Measurements from ENCODE around the gene PKP1.

DNA sequence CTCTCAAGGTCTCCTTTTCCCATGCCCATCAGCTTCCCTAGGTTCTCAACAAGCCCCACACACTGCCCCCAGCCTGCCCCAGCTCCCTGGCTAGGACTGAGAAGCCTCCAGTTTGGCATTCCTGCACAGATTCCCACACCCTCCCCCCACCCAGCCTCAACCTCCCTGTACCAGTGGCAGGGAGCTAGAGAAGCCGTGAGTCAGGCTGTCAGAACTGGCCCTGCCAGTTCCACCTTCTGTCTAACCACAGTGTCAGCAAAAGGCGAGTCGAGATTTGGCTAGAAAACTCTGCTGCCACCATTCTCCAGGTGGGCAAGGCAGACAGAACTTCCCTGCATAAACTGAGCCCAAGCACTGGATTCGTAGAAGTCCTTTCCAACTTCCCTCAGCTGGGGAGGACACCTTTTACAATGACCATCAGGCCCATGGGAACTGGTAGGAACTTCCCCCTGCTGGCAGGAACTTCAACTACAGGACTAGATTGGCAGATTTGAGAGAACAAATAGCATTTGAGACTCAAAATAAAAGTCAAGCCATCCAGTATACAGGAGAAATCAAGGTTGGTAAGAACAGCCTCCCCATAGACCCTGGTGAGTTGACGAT lies 63.1 kb downstream of the PKP1 start:
- no peak for TF ChIP-seq POLR2A (IDR thresholded peaks at IDR 0.05)
- TF ChIP-seq, protein P1, sequence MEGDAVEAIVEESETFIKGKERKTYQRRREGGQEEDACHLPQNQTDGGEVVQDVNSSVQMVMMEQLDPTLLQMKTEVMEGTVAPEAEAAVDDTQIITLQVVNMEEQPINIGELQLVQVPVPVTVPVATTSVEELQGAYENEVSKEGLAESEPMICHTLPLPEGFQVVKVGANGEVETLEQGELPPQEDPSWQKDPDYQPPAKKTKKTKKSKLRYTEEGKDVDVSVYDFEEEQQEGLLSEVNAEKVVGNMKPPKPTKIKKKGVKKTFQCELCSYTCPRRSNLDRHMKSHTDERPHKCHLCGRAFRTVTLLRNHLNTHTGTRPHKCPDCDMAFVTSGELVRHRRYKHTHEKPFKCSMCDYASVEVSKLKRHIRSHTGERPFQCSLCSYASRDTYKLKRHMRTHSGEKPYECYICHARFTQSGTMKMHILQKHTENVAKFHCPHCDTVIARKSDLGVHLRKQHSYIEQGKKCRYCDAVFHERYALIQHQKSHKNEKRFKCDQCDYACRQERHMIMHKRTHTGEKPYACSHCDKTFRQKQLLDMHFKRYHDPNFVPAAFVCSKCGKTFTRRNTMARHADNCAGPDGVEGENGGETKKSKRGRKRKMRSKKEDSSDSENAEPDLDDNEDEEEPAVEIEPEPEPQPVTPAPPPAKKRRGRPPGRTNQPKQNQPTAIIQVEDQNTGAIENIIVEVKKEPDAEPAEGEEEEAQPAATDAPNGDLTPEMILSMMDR (IDR thresholded peaks at IDR 0.05), result peak in 2 of 4 experiments; percentile 11 to 45
